ENCODE measurements around the gene A2M.

DNA sequence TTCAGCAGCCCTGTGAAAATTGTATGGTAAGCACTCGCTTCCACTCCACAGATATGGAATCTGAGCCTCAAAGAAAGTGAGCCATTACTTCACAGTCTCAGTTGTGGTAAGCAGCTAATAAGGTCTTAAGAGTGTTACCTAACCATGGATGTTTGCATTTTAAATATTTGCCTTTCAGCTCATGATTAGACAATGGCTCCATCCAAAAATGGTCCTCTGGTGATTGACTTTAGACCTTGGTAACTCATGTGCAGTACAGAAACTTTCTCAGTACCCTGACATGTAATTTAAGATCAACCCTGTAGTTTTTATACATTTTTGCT, 1.8 kb downstream of the A2M start:
- TF ChIP-seq, protein P1, sequence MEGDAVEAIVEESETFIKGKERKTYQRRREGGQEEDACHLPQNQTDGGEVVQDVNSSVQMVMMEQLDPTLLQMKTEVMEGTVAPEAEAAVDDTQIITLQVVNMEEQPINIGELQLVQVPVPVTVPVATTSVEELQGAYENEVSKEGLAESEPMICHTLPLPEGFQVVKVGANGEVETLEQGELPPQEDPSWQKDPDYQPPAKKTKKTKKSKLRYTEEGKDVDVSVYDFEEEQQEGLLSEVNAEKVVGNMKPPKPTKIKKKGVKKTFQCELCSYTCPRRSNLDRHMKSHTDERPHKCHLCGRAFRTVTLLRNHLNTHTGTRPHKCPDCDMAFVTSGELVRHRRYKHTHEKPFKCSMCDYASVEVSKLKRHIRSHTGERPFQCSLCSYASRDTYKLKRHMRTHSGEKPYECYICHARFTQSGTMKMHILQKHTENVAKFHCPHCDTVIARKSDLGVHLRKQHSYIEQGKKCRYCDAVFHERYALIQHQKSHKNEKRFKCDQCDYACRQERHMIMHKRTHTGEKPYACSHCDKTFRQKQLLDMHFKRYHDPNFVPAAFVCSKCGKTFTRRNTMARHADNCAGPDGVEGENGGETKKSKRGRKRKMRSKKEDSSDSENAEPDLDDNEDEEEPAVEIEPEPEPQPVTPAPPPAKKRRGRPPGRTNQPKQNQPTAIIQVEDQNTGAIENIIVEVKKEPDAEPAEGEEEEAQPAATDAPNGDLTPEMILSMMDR (IDR thresholded peaks at IDR 0.05; ENCODE audit: low read depth, low read length): no peak
- TF ChIP-seq EZH2phosphoT487 (IDR thresholded peaks at IDR 0.05; ENCODE audit: low read depth): no peak
